Muscle of leg (tissue), 11 donors: ENCODE data around the gene BET1L. TPM values are rescaled to one million over a fixed set of nuclear protein-coding genes. Genes with fewer than 3 reads are reported as not detected.
"Not testable (repeated sequence)": the region's sequence is repeated elsewhere in the genome, so short reads cannot be mapped to it uniquely, and the experiment has no call there.

ENCODE experiments used
- DNase-seq: peaks from one replicate; pipeline ENCODE4 v3.0.0; 2013
- H3K27ac ChIP-seq: one replicate; pipeline ENCODE4 v1.5.1; 2013; ENCODE audit warnings: mild to moderate bottlenecking, low read length, control low read depth
- H3K27me3 ChIP-seq: one replicate; pipeline ENCODE4 v1.6.1; 2013; ENCODE audit warnings: low read length; ENCODE audit not compliant: control insufficient read depth, insufficient read depth
- H3K36me3 ChIP-seq: one replicate; pipeline ENCODE4 v1.6.1; 2013; ENCODE audit warnings: low read length; ENCODE audit not compliant: control insufficient read depth, insufficient read depth
- H3K4me1 ChIP-seq: one replicate; pipeline ENCODE4 v1.6.1; 2013; ENCODE audit warnings: low read length; ENCODE audit not compliant: control insufficient read depth, insufficient read depth
- H3K4me3 ChIP-seq: one replicate; pipeline ENCODE4 v1.5.1; 2013; ENCODE audit warnings: low read length, control low read depth
- H3K9me3 ChIP-seq: replicated peaks from 2 replicates; pipeline ENCODE4 v1.6.1; 2013; ENCODE audit warnings: low read depth, low read length; ENCODE audit not compliant: control insufficient read depth
- WGBS: methylation state at CpG from one replicate; pipeline ENCODE4 v1.1.5; 2013; ENCODE audit warnings: missing lambda C conversion rate; ENCODE audit not compliant: insufficient coverage; 5-methylcytosine and 5-hydroxymethylcytosine counted together
- polyA plus RNA-seq, 8 donors: library from polyadenylated mRNA; unstranded; fragments of 120-200 nt; gene quantifications; one replicate each; pipeline versions ENCODE4 v1.2.1 to v1.2.3, GENCODE V29; 2013; ENCODE audit warnings: inconsistent platforms in 1 of 8, low replicate concordance in 1 of 8; ENCODE audit not compliant: insufficient read length in 8 of 8, insufficient read depth in 1 of 8
- total RNA-seq: library from RNA; stranded (reverse); fragments of 120-200 nt; gene quantifications from one replicate; pipeline ENCODE4 v1.2.4, GENCODE V29; 2013

The BET1L gene
- total and polyA plus RNA-seq, 9 donors = 15.0 to 43.9 (median 35.8) TPM

DNA sequence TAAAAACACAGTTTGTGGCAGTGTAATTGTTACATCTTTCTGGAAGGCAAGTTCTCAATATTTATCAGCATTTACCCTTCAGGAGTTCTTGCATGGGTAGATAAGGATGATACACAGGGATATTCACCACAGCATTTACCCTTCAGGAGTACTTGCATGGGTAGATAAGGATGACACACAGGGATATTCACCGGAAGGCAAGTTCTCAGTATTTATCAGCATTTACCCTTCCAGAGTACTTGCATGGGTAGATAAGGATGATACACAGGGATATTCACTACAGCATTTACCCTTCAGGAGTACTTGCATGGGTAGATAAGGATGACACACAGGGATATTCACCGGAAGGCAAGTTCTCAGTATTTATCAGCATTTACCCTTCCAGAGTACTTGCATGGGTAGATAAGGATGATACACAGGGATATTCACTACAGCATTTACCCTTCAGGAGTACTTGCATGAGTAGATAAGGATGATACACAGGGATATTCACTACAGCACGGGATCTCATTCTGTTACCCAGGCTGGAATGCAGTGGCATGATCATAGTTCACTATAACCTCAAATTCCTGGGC is 13.5 kb upstream of the BET1L start:
- 80% methylated on average over 1 of the region's 3 CpGs for WGBS
- not testable (repeated sequence) for H3K27ac ChIP-seq, H3K4me3 ChIP-seq, H3K27me3 ChIP-seq, H3K4me1 ChIP-seq, H3K9me3 ChIP-seq, DNase-seq
- peaks cover 36% of the 10 kb centered on the region for H3K36me3 ChIP-seq

DNA sequence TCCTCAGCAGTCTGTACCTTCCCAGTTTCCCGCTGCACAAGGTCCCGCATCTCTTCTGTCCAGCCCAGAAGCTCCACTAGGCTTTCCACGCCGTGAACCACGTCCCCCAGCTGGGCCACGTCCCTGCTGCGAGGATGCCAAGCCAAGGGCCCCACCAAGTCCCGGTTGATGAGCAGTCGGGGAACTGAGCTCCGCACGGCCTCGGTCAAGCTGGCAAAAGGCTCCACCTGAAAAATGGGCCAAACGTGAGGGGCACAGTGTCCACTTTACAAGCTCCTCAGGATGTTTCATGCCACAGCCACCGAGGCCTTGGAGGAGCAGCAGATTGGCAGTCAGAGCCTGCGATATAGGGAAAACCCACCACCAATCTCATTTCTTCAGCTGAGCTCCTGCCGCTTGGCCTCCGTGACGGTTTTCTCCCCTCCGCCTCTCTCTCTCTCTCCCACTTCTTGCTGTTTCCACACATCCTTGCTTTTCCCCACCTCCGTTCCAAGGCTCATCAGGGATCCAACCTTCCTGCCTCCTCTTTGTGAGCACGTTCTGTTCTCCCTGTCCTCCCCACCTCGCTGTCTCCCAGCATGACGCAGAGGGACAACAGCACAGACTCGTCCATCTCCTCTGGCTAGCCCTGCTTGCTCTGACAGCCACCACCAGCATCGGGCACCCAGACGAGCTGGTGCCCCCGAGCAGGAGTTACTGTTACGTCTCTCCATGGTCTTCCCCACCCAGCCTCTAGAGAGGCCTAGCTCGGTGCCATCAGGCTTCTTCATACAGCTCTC is 11.8 kb upstream of the BET1L start:
- Histone ChIP-seq H3K9me3 (no peaks in the 10 kb centered on the region), H3K27ac (no peak overlapping the region), H3K27me3 (no peaks in the 10 kb centered on the region), H3K36me3 (peaks cover 47% of the 10 kb centered on the region), H3K4me3 (no peak overlapping the region), H3K4me1 (no peaks in the 10 kb centered on the region)
- WGBS = 83% methylated on average over 25 of the region's 29 CpGs
- DNase-seq = no peak

DNA sequence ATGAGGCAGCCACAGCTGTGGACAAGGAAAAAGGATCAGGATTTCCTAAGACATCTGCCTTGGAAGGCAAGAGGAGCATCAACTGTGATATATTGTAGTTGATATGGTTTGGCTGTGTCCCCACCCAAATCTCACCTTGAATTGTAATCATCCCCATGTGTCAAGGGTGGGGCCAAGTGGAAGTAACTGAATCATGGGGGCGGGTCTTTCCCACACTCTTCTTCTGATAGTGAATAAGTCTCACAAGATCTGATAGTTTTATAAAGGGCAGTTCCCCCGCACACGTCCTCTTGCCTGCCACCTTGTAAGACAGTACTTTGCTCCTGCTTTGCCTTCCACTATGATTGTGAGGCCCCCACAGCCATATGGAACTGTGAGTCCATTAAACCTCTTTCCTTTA is 10.5 kb upstream of the BET1L start:
- no peak overlapping the region for H3K27ac ChIP-seq
- no peaks in the 10 kb centered on the region for H3K27me3 ChIP-seq
- no peaks in the 10 kb centered on the region for H3K4me1 ChIP-seq
- 100% methylated on average over 2 of the region's 3 CpGs for WGBS
- no peak for DNase-seq
- H3K36me3 ChIP-seq = peaks cover 50% of the 10 kb centered on the region
- H3K4me3 ChIP-seq = no peak overlapping the region
- no peaks in the 10 kb centered on the region for H3K9me3 ChIP-seq

DNA sequence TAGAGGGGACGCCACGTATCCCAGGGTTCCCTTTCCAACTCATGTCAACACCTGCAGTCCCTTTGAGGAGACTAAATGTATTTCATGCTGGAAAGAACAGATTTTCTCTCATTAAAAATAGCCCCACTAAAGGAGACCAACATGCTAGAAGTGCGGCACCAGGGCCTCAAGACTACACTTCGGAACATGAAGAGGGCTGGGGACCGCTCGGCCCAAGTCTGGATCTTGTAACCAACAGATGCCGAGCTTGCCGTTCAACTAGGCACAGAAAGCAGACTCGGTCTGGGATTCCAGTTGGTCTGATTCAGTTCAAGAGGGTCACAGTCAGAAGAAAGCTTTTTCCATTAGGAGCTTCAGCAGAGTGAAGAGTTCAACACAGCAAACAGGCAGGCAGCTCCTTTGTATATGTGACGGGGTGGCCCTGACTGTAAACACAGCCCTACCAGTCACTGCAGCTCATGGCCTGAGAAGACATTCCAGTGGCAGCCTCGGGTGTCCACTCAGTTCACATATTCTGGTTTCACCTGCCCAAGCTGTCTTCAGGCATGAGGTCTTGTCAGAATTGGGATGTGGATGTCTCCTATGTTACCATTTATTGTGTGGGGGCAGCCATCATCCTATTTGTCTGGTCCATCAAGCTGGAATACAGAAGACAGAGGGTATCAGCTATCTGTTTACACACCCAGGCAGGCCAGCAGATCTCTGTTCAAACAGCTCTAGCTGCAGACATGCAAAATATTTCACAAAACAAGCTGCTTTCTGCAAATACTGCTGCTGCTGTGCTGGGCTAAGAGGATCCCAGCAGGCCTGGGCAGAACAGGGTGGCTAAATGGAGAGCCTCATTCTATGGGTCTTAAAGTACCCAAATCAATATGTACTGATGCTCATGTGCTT is 9.1 kb upstream of the BET1L start:
- Histone ChIP-seq H3K27ac (no peak overlapping the region), H3K36me3 (peaks cover 57% of the 10 kb centered on the region)

DNA sequence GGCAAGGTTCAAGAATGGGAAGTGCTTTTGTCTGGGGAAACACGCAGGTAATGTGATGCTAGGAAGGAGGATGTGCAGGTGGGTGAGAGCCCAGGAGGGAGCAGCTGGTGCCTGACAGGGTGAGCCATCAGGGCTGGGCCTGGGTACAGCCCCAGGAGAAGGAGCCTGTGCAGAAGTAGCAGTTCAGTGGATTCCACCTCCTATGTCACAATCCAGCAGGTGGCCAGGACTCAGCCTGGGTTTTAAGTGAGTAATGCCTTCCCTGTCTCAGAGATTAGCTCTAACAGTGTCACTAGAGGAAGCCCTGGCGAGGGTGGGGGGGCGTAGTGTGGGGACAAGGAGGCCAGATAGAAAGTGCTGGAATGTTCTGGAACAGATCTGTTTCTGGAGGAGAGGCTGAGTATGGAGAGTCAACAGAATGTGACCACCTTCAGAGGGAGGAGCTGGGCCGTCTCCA is 8.4 kb upstream of the BET1L start:
- Histone ChIP-seq H3K4me1 (peaks cover 6% of the 10 kb centered on the region), H3K27ac (no peak overlapping the region), H3K27me3 (no peaks in the 10 kb centered on the region), H3K4me3 (no peak overlapping the region), H3K9me3 (no peaks in the 10 kb centered on the region), H3K36me3 (peaks cover 64% of the 10 kb centered on the region)
- WGBS = 74% methylated on average over 4 of the region's 4 CpGs
- DNase-seq = no peak

More for the DNA sequence above, 9.1 kb upstream of the BET1L start:
- Histone ChIP-seq H3K4me3 (no peak overlapping the region), H3K4me1 (no peaks in the 10 kb centered on the region), H3K9me3 (no peaks in the 10 kb centered on the region), H3K27me3 (no peaks in the 10 kb centered on the region)
- no peak for DNase-seq
- WGBS = 86% methylated on average over 8 of the region's 11 CpGs

DNA sequence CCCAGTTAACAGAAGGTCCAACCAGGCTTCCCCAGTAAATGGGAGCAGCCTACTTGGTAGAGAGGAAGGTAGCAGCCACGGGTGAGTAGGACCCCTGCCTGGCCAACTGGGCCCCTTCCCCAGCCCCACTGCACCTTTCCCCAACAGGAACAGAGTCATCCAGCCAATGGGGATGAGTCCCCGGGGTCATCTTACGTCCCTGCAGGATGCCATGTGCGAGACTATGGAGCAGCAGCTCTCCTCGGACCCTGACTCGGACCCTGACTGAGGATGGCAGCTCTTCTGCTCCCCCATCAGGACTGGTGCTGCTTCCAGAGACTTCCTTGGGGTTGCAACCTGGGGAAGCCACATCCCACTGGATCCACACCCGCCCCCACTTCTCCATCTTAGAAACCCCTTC is 6.9 kb upstream of the BET1L start:
- no peaks in the 10 kb centered on the region for H3K27me3 ChIP-seq
- H3K9me3 ChIP-seq = no peaks in the 10 kb centered on the region
- H3K36me3 ChIP-seq = peaks cover 73% of the 10 kb centered on the region
- 83% methylated on average over 6 of the region's 7 CpGs for WGBS
- H3K27ac ChIP-seq = no peak overlapping the region
- no peak for DNase-seq
- H3K4me3 ChIP-seq = no peak overlapping the region
- peaks cover 21% of the 10 kb centered on the region for H3K4me1 ChIP-seq

DNA sequence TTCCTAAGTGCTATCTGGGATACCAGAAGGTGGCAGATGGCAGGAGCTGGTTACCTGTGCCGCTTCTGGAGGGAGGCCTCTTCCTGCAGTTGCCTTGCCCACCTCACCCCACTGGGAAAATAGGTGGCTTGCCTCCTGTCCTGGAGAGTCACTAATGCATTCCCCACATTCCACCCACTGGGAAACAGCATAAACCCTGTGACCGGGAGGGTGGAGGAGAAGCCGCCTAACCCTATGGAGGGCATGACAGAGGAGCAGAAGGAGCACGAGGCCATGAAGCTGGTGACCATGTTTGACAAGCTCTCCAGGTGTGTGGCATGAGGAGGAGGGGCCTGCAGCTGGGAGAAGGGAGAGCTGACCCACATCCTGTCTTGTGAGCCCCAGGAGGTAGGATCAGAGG is 5.9 kb upstream of the BET1L start:
- Histone ChIP-seq H3K9me3 (no peaks in the 10 kb centered on the region), H3K27ac (no peak overlapping the region), H3K4me3 (no peak overlapping the region), H3K4me1 (peaks cover 21% of the 10 kb centered on the region), H3K36me3 (peaks cover 69% of the 10 kb centered on the region), H3K27me3 (no peaks in the 10 kb centered on the region)
- 81% methylated on average over 3 of the region's 4 CpGs for WGBS
- no peak for DNase-seq

DNA sequence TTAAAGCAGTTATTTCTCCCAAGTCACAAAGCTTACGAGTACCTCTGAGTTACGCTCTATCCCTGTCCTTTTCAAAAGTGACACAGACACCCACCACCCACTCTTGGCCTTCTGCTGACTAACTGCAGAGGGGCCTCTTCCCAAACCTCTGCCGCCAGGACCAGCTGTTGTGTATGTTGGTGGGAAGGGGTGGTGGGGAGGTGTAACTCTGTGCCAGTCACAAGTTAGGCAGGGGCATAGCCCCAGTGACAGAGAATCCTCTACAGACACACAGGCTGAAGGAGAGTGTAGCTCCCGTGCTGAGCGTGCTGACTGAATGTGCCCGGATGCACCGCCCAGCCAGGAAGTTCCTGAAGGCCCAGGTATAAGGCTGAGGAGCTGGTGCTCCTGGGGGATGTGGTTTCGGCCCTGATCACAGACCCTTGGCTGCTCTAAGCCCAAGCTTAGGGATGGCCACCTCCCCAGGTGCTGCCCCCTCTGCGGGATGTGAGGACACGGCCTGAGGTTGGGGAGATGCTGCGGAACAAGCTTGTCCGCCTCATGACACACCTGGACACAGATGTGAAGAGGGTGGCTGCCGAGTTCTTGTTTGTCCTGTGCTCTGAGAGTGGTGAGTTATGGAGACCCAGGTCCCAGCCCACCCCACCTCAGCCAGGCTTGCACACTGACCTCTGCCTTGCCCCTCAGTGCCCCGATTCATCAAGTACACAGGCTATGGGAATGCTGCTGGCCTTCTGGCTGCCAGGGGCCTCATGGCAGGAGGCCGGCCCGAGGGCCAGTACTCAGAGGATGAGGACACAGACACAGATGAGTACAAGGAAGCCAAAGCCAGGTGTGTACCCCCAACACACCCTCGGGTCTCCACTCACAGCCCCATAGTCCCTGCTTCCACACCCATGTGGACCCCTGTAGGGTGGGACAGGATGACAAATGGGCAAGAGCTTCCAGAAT is 5.2 kb upstream of the BET1L start:
- H3K36me3 ChIP-seq = peaks cover 69% of the 10 kb centered on the region
- peaks cover 21% of the 10 kb centered on the region for H3K4me1 ChIP-seq
- H3K27ac ChIP-seq = no peak overlapping the region
- no peaks in the 10 kb centered on the region for H3K9me3 ChIP-seq
- H3K4me3 ChIP-seq = no peak overlapping the region
- 89% methylated on average over 4 of the region's 17 CpGs for WGBS
- no peaks in the 10 kb centered on the region for H3K27me3 ChIP-seq
- DNase-seq = no peak

DNA sequence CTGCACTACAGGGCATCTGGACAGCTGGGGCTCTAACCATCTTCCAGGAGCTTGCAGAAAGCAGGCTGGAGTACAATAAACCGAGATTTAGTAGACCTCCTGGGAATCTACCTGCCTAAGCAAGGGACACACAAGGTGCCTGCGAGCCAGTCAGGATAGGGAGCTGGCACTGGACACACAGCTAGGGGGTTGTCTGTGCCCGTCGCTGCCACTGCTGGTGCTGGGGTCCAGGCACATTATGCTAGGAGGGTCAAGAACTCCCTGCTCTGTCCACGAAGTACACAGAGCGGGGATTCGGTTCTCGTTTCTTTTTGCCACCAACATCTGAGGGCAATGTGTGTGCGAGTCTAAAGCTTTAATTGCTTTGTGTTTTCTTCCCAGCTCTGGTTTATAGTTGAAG is 4.5 kb upstream of the BET1L start:
- Histone ChIP-seq H3K27me3 (no peaks in the 10 kb centered on the region), H3K27ac (no peak overlapping the region), H3K36me3 (peaks cover 69% of the 10 kb centered on the region), H3K4me3 (no peak overlapping the region), H3K4me1 (peaks cover 21% of the 10 kb centered on the region), H3K9me3 (no peaks in the 10 kb centered on the region)
- DNase-seq = no peak
- WGBS = 87% methylated on average over 4 of the region's 9 CpGs
